Measurements from ENCODE around the gene MYBBP1A. TPM values are rescaled to one million over a fixed set of nuclear protein-coding genes. Genes with fewer than 3 reads are reported as not detected.
A peak's percentile ranks its signal among the peaks of the same experiment; 100 is the strongest.

Gene MYBBP1A
- total RNA-seq, 1 experiment from 2014 or later, result 46.6 TPM

GRCh38 chr17:4557626-4558346 lies 2.6 kb upstream of the MYBBP1A start:
- H3K4me3 ChIP-seq, result no peak overlapping the region
- peaks cover 14% of the 10 kb centered on the region for H3K4me1 ChIP-seq (replicated peaks)
- no peaks in the 10 kb centered on the region for H3K27me3 ChIP-seq (replicated peaks)
- H3K27ac ChIP-seq, result no peak overlapping the region
- H3K36me3 ChIP-seq, result peaks cover 15% of the 10 kb centered on the region
- no peaks in the 10 kb centered on the region for H3K9me3 ChIP-seq (replicated peaks)
- DNase-seq (ENCODE audit: low read depth in 1 of 2, low spot score in 2 of 2), result peak in 1 of 2 experiments; percentile 34

- DNase-seq (ENCODE audit: low read depth in 1 of 2, low spot score in 2 of 2), result no peak
- H3K4me1 ChIP-seq (replicated peaks), result peaks cover 14% of the 10 kb centered on the region
- no peak overlapping the region for H3K27ac ChIP-seq
- peaks cover 21% of the 10 kb centered on the region for H3K36me3 ChIP-seq
- no peak overlapping the region for H3K4me3 ChIP-seq
- no peaks in the 10 kb centered on the region for H3K27me3 ChIP-seq (replicated peaks)
- no peaks in the 10 kb centered on the region for H3K9me3 ChIP-seq (replicated peaks)
Measured at GRCh38 chr17:4556996-4557395, 1.8 kb upstream of the MYBBP1A start.

GRCh38 chr17:4555873-4556759 lies 932 bp upstream of the MYBBP1A start:
- Histone ChIP-seq H3K9me3 (replicated peaks) (no peaks in the 10 kb centered on the region), H3K36me3 (peaks cover 30% of the 10 kb centered on the region), H3K27ac (peak overlapping the region; percentile 57), H3K4me1 (replicated peaks) (peaks cover 14% of the 10 kb centered on the region), H3K27me3 (replicated peaks) (no peaks in the 10 kb centered on the region), H3K4me3 (peak overlapping the region; percentile 62)
- no peak for DNase-seq (ENCODE audit: low read depth in 1 of 2, low spot score in 2 of 2)

GRCh38 chr17:4554441-4554996 lies 665 bp downstream of the MYBBP1A start:
- Histone ChIP-seq H3K27me3 (replicated peaks) (no peaks in the 10 kb centered on the region), H3K4me3 (peak overlapping the region; percentile 62), H3K4me1 (replicated peaks) (peaks cover 14% of the 10 kb centered on the region), H3K9me3 (replicated peaks) (no peaks in the 10 kb centered on the region), H3K27ac (no peak overlapping the region), H3K36me3 (peaks cover 42% of the 10 kb centered on the region)
- DNase-seq (ENCODE audit: low read depth in 1 of 2, low spot score in 2 of 2), result no peak

- H3K27me3 ChIP-seq (replicated peaks), result no peaks in the 10 kb centered on the region
- no peaks in the 10 kb centered on the region for H3K9me3 ChIP-seq (replicated peaks)
- H3K4me3 ChIP-seq, result no peak overlapping the region
- no peak for DNase-seq (ENCODE audit: low read depth in 1 of 2, low spot score in 2 of 2)
- H3K27ac ChIP-seq, result no peak overlapping the region
- peaks cover 14% of the 10 kb centered on the region for H3K4me1 ChIP-seq (replicated peaks)
- H3K36me3 ChIP-seq, result peaks cover 50% of the 10 kb centered on the region
Measured at GRCh38 chr17:4553669-4554068, 1.5 kb downstream of the MYBBP1A start.

- peaks cover 66% of the 10 kb centered on the region for H3K36me3 ChIP-seq
- no peak overlapping the region for H3K27ac ChIP-seq
- no peaks in the 10 kb centered on the region for H3K9me3 ChIP-seq (replicated peaks)
- H3K27me3 ChIP-seq (replicated peaks), result no peaks in the 10 kb centered on the region
- H3K4me1 ChIP-seq (replicated peaks), result peaks cover 14% of the 10 kb centered on the region
- DNase-seq (ENCODE audit: low read depth in 1 of 2, low spot score in 2 of 2), result no peak
- H3K4me3 ChIP-seq, result no peak overlapping the region
Measured at GRCh38 chr17:4551796-4552525, 3.2 kb downstream of the MYBBP1A start.

GRCh38 chr17:4551141-4551540 lies 4.0 kb downstream of the MYBBP1A start:
- DNase-seq (ENCODE audit: low read depth in 1 of 2, low spot score in 2 of 2), result no peak
- Histone ChIP-seq H3K4me3 (no peak overlapping the region), H3K4me1 (replicated peaks) (peaks cover 14% of the 10 kb centered on the region), H3K27me3 (replicated peaks) (no peaks in the 10 kb centered on the region), H3K36me3 (peaks cover 69% of the 10 kb centered on the region), H3K9me3 (replicated peaks) (no peaks in the 10 kb centered on the region), H3K27ac (no peak overlapping the region)

- no peak for DNase-seq (ENCODE audit: low read depth in 1 of 2, low spot score in 2 of 2)
- Histone ChIP-seq H3K36me3 (peaks cover 73% of the 10 kb centered on the region), H3K27me3 (replicated peaks) (no peaks in the 10 kb centered on the region)
Measured at GRCh38 chr17:4550534-4551039, 4.6 kb downstream of the MYBBP1A start.

GRCh38 chr17:4549781-4550533 lies 5.2 kb downstream of the MYBBP1A start:
- no peaks in the 10 kb centered on the region for H3K9me3 ChIP-seq (replicated peaks)
- DNase-seq (ENCODE audit: low read depth in 1 of 2, low spot score in 2 of 2), result no peak
- no peaks in the 10 kb centered on the region for H3K27me3 ChIP-seq (replicated peaks)
- H3K36me3 ChIP-seq, result peaks cover 77% of the 10 kb centered on the region
- no peak overlapping the region for H3K27ac ChIP-seq
- H3K4me1 ChIP-seq (replicated peaks), result peaks cover 7% of the 10 kb centered on the region
- no peak overlapping the region for H3K4me3 ChIP-seq

More at GRCh38 chr17:4550534-4551039, 4.6 kb downstream of the MYBBP1A start:
- no peak overlapping the region for H3K4me3 ChIP-seq
- H3K4me1 ChIP-seq (replicated peaks), result peaks cover 9% of the 10 kb centered on the region
- no peaks in the 10 kb centered on the region for H3K9me3 ChIP-seq (replicated peaks)
- H3K27ac ChIP-seq, result no peak overlapping the region

- Histone ChIP-seq H3K4me1 (replicated peaks) (no peaks in the 10 kb centered on the region), H3K27ac (no peak overlapping the region), H3K4me3 (no peak overlapping the region), H3K9me3 (replicated peaks) (no peaks in the 10 kb centered on the region), H3K36me3 (peaks cover 74% of the 10 kb centered on the region), H3K27me3 (replicated peaks) (no peaks in the 10 kb centered on the region)
- no peak for DNase-seq (ENCODE audit: low read depth in 1 of 2, low spot score in 2 of 2)
Measured at GRCh38 chr17:4548721-4549531, 6.3 kb downstream of the MYBBP1A start.

- no peak overlapping the region for H3K4me3 ChIP-seq
- no peaks in the 10 kb centered on the region for H3K4me1 ChIP-seq (replicated peaks)
- peaks cover 70% of the 10 kb centered on the region for H3K36me3 ChIP-seq
- no peak overlapping the region for H3K27ac ChIP-seq
- DNase-seq (ENCODE audit: low read depth in 1 of 2, low spot score in 2 of 2), result peak in 1 of 2 experiments; percentile 36
- no peaks in the 10 kb centered on the region for H3K27me3 ChIP-seq (replicated peaks)
- H3K9me3 ChIP-seq (replicated peaks), result no peaks in the 10 kb centered on the region
Measured at GRCh38 chr17:4548061-4548461, 7.1 kb downstream of the MYBBP1A start.
